GM12864 (cell line): Measurements from ENCODE around the gene LIN28B.
A peak's percentile ranks its signal among the peaks of the same experiment; 100 is the strongest.

Experiments used
- DNase-seq: peaks from one replicate; pipeline ENCODE4 v3.0.0-alpha.2; 2011; ENCODE audit warnings: low read depth
- H3K4me3 ChIP-seq: 2 replicates; pipeline ENCODE4 v1.5.1; 2011; ENCODE audit warnings: mild to moderate bottlenecking, low read depth, low read length, control low read depth
- TF ChIP-seq, protein P1 (sequence below): IDR thresholded peaks from 2 replicates; pipeline ENCODE4 v1.5.1; 2011; ENCODE audit warnings: low read depth, mild to moderate bottlenecking, moderate library complexity, low read length, control low read depth, inconsistent platforms; ENCODE audit errors: missing control alignments

Gene LIN28B

DNA sequence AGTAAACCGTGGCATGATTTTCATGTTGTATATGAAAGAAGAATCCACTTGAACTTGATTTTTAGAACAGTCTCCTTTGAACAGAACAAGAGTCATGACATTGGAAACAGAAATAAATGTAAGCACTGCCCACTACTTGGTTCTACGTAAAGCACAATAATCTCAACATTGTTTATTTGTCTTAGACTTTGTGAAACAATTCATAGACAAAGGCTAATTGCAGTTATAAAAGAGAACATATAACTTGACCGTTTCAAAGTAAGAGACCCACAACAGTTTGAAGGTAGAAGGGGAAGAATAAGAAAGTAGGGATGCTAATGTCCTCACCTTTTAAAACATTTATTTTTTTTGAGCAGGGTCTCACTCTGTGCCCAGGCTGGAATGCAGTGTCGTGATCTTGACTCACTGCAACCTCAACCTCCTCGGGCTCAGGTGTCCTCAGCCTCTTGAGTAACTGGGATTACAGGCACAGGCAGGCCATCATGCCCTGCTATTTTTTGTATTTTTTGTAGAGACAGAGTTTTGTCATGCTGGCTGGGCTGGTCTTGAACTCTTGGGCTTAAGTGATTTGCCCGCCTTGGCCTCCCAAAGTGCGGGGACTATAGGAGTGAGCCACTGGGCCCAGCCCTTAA lies 151.8 kb downstream of the LIN28B start:
- no peak overlapping the region for H3K4me3 ChIP-seq
- no peak for DNase-seq
- TF ChIP-seq, protein P1, sequence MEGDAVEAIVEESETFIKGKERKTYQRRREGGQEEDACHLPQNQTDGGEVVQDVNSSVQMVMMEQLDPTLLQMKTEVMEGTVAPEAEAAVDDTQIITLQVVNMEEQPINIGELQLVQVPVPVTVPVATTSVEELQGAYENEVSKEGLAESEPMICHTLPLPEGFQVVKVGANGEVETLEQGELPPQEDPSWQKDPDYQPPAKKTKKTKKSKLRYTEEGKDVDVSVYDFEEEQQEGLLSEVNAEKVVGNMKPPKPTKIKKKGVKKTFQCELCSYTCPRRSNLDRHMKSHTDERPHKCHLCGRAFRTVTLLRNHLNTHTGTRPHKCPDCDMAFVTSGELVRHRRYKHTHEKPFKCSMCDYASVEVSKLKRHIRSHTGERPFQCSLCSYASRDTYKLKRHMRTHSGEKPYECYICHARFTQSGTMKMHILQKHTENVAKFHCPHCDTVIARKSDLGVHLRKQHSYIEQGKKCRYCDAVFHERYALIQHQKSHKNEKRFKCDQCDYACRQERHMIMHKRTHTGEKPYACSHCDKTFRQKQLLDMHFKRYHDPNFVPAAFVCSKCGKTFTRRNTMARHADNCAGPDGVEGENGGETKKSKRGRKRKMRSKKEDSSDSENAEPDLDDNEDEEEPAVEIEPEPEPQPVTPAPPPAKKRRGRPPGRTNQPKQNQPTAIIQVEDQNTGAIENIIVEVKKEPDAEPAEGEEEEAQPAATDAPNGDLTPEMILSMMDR: no peak

DNA sequence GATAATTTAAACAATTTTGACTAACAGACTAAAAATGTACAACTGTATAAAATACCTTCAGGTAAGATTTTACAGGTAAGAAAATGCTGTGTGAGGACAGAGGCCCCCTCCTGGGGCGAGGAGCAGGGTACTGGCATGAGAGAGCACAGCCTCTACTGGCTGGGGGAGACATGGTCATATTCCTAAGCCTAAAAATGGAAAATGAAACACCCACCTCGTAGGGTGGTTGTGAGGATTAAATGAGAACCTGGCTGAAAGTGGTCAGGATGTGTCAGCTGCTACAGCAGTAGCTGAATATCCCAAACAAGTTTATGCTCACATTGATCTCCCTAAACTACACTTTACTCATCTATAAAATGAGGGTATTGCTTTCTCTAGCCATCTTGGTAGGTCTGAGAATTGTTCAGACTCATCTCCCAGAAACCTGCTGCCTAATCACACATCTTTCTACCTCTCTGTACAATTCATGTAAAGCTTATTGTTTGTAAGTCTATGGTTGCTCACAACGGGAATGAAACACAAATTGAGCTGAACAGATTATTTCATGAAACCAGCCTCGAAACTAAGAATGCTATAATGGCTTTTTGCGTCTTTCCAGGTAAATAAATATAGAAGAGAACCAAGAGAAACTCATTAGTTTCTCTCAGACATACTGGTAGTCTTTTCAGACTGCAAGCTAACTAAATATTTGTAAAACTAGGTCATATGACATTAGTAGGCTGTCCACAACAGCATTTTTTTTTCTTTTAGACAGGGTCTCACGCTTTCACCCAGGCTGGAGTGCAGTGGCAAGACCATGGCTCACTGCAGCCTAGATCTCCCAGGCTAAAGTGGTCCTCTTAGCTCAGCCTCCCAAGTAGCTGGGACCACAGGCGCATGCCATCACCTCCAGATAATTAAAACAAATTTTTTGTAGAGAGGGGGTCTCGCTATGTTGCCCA lies 153.3 kb downstream of the LIN28B start:
- H3K4me3 ChIP-seq: no peak overlapping the region
- DNase-seq: no peak
- TF ChIP-seq, protein P1: no peak

- H3K4me3 ChIP-seq: no peak overlapping the region
- TF ChIP-seq, protein P1: no peak
- no peak for DNase-seq
Measured at GRCh38 chr6:105111105-105111504, 154.2 kb downstream of the LIN28B start.

GRCh38 chr6:105111871-105112270 lies 155.0 kb downstream of the LIN28B start:
- no peak for DNase-seq
- no peak overlapping the region for H3K4me3 ChIP-seq
- TF ChIP-seq, protein P1: no peak

DNA sequence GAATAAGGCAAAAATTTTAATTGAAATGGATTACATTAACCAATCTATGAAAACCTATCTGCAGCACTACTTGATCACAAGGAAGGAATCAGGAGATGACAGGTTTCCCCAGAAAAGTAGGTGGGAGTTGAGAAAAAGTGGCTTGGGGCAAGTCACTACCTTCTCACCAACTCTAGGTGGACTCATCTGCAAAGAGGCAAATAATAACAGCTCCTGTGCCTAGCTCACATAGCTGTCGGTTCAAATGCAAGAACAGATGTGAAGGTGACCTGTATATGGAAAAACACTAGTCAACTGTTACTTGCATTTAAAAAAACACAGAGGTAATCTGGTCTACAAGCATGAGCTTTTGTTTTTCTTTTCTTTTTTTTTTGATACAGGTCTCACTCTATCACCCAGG lies 155.7 kb downstream of the LIN28B start:
- no peak overlapping the region for H3K4me3 ChIP-seq
- TF ChIP-seq, protein P1: peak; percentile 26
- DNase-seq: no peak

DNA sequence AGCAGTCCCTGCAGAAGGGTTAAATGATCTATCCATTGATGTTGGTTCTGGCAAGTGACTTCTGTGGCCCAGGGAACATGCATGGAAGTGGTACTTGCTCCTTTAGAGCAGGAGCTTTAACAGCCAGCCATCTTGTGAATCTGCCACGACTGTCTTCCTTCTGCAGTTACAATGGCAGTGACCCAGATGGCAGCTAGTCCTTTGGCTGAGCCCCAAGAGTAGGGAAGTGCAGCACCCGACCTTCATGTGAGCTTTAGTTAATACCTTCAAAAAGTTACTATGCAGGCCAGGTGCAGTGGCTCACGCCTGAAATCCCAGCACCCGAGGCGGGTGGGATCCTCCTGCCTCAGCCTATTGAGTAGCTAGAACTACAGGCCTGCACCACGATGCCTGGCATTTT lies 156.5 kb downstream of the LIN28B start:
- no peak overlapping the region for H3K4me3 ChIP-seq
- DNase-seq: no peak
- TF ChIP-seq, protein P1: no peak
